Activated T-helper 1 cell treated with anti-CD3 and anti-CD28 coated beads, Interleukin-12 subunit alpha, Interleukin-12 subunit beta, Interleukin-2, Interleukin-4 antibody, amounts not matched to agents 30 ng/mL and 10 ng/mL and 1 ng/mL, durations not matched to agents 14 hours and 24 hours and 36 hours (primary cell): Measurements from ENCODE around the gene ZNG1A. TPM values are rescaled to one million over a fixed set of nuclear protein-coding genes. Genes with fewer than 3 reads are reported as not detected.
"Not testable (repeated sequence)": the region's sequence is repeated elsewhere in the genome, so short reads cannot be mapped to it uniquely, and the experiment has no call there.

Source experiments
- DNase-seq: peaks from one replicate; pipeline ENCODE4 v3.0.0; 2021; ENCODE audit warnings: low spot score
- H3K27ac Mint-ChIP-seq: one replicate; pipeline ENCODE4 v1.8.0; 2021; ENCODE audit warnings: mild to moderate bottlenecking, mixed read lengths
- H3K27me3 Mint-ChIP-seq: one replicate; pipeline ENCODE4 v1.8.0; 2022; ENCODE audit warnings: mild to moderate bottlenecking, moderate library complexity, mixed read lengths; ENCODE audit not compliant: insufficient read depth
- H3K36me3 Mint-ChIP-seq: one replicate; pipeline ENCODE4 v1.8.0; 2021; ENCODE audit warnings: low read depth, mixed read lengths
- H3K4me1 Mint-ChIP-seq: one replicate; pipeline ENCODE4 v1.8.0; 2021; ENCODE audit warnings: low read depth, mixed read lengths
- H3K4me3 Mint-ChIP-seq: one replicate; pipeline ENCODE4 v1.8.0; 2021; ENCODE audit warnings: mild to moderate bottlenecking, moderate library complexity, mixed read lengths
- H3K9me3 Mint-ChIP-seq: one replicate; pipeline ENCODE4 v1.8.0; 2021; ENCODE audit warnings: mixed read lengths
- intact Hi-C: fragments of 100-400 bp; cut with micrococcal nuclease; formaldehyde crosslinking; loops from one replicate; pipeline ENCODE4 v1.15.1; 2024
- total RNA-seq: library from RNA; stranded (reverse); gene quantifications from 2 replicates; pipeline ENCODE4 v1.2.3, GENCODE V29; 2022

ZNG1A gene
- total RNA-seq, result 26.8 and 30.4 TPM in 2 replicates

- not testable (repeated sequence) for H3K27me3 Mint-ChIP-seq, H3K36me3 Mint-ChIP-seq, H3K4me1 Mint-ChIP-seq, H3K9me3 Mint-ChIP-seq, DNase-seq
- H3K27ac Mint-ChIP-seq, result peak within 1 kb of the TSS; percentile 73
- peak within 1 kb of the TSS; percentile 83 for H3K4me3 Mint-ChIP-seq
- intact Hi-C loops, result loop anchor here (5.0 kb wide), 1 partner anchor 93 kb away; no protein-coding TSS in a partner anchor
These were observed at the start of gene ZNG1A for GRCh38 chr9:178970-179383. TSS of gene ZNG1A (minus strand) at chr9:179056. CDS start at chr9:178969, 87 bp downstream.

GRCh38 chr9:227860-228259 is 49.0 kb upstream of the ZNG1A start:
- Mint-ChIP-seq H3K4me3 (no peak overlapping the region), H3K36me3 (peaks cover 16% of the 10 kb centered on the region), H3K27me3 (no peaks in the 10 kb centered on the region), H3K9me3 (peaks cover 19% of the 10 kb centered on the region), H3K27ac (no peak overlapping the region), H3K4me1 (peaks cover 14% of the 10 kb centered on the region)
- DNase-seq, result no peak
- intact Hi-C loops, result no loop called here

DNA sequence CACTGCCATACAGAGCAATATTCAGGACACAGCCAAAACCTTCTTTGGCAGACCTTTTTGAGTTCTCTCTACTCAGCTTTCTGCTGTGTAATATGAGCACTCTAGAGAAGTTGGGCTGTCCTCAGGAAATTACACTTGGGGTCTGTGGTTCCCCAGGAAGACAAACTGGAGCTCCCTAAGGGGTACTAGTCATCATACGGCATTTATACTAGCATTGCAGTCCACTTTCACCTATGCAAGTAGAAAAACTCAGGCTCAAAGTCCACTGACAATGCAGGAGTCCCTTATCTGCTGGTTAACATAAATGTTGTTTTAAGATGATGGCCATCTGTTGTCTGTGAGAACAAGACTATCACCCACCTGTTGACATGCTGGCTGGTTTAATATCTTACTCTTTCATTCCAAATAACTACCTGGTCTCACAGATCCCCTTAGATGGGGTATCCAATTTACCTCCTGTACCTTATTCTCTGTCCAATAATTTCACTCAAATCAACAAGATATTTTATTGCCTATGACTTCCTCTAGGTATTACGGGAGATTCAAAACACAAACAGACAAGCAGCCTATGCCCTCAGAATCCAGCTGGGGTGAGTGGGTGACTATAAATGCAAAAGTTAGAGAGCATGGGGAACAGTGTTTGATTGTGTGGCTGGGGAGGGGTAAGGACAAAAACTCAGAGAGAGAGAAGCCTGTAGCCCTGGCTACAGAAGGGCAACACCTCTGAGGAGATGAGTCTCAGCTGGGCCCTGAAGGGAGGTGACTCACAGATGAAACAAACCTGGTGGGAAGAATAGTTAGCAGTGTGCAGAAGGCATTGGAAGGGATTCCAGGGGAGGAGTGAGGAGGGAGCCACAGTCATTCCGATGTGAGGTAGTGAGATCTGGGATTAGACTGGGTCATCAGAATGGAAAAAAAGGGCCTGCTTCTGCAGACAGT is 46.0 kb upstream of the ZNG1A start:
- no peaks in the 10 kb centered on the region for H3K27me3 Mint-ChIP-seq
- H3K9me3 Mint-ChIP-seq, result peaks cover 13% of the 10 kb centered on the region
- H3K4me1 Mint-ChIP-seq, result peaks cover 35% of the 10 kb centered on the region
- DNase-seq, result no peak
- H3K36me3 Mint-ChIP-seq, result peaks cover 13% of the 10 kb centered on the region
- intact Hi-C loops, result no loop called here
- peak overlapping the region; percentile 3 for H3K4me3 Mint-ChIP-seq
- no peak overlapping the region for H3K27ac Mint-ChIP-seq

DNA sequence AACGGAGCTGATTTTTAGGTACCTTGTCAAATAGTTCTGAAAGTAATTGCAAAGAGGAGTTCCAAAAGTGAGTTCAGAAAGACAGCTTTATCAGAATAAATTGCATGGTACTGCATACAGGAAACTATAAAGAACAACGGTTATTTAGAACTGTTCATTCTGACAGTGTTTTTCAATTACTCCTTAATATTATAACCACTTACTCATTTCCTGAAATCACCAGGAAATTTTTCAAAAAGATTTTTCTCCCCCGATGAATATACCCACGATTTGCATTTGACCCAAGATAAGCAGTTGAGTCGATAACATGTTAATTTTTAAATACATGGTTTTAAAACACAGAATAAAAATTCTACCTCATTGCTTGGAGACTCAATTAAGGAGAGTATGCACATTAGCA is 45.2 kb upstream of the ZNG1A start:
- Mint-ChIP-seq H3K36me3 (peaks cover 12% of the 10 kb centered on the region), H3K27me3 (no peaks in the 10 kb centered on the region), H3K4me1 (peaks cover 39% of the 10 kb centered on the region), H3K27ac (no peak overlapping the region), H3K4me3 (peak overlapping the region; percentile 3), H3K9me3 (peaks cover 6% of the 10 kb centered on the region)
- intact Hi-C loops, result no loop called here
- DNase-seq, result no peak

- H3K36me3 Mint-ChIP-seq, result peaks cover 10% of the 10 kb centered on the region
- H3K9me3 Mint-ChIP-seq, result peaks cover 5% of the 10 kb centered on the region
- H3K4me3 Mint-ChIP-seq, result no peak overlapping the region
- H3K27me3 Mint-ChIP-seq, result no peaks in the 10 kb centered on the region
- H3K4me1 Mint-ChIP-seq, result peaks cover 39% of the 10 kb centered on the region
- no peak for DNase-seq
- peak overlapping the region; percentile 49 for H3K27ac Mint-ChIP-seq
- intact Hi-C loops, result loop anchor here (2.0 kb wide), 1 partner anchor 14 kb away; no protein-coding TSS in a partner anchor
These were observed 44.3 kb upstream of the ZNG1A start for GRCh38 chr9:223152-223551.

GRCh38 chr9:221989-222776 is 43.3 kb upstream of the ZNG1A start:
- H3K27me3 Mint-ChIP-seq, result no peaks in the 10 kb centered on the region
- H3K36me3 Mint-ChIP-seq, result peaks cover 3% of the 10 kb centered on the region
- peaks cover 42% of the 10 kb centered on the region for H3K4me1 Mint-ChIP-seq
- H3K27ac Mint-ChIP-seq, result peak overlapping the region; percentile 73
- peak overlapping the region; percentile 2 for H3K4me3 Mint-ChIP-seq
- intact Hi-C loops, result loop anchor here (2.0 kb wide), 1 partner anchor 15 kb away; no protein-coding TSS in a partner anchor
- H3K9me3 Mint-ChIP-seq, result no peaks in the 10 kb centered on the region
- DNase-seq, result no peak

DNA sequence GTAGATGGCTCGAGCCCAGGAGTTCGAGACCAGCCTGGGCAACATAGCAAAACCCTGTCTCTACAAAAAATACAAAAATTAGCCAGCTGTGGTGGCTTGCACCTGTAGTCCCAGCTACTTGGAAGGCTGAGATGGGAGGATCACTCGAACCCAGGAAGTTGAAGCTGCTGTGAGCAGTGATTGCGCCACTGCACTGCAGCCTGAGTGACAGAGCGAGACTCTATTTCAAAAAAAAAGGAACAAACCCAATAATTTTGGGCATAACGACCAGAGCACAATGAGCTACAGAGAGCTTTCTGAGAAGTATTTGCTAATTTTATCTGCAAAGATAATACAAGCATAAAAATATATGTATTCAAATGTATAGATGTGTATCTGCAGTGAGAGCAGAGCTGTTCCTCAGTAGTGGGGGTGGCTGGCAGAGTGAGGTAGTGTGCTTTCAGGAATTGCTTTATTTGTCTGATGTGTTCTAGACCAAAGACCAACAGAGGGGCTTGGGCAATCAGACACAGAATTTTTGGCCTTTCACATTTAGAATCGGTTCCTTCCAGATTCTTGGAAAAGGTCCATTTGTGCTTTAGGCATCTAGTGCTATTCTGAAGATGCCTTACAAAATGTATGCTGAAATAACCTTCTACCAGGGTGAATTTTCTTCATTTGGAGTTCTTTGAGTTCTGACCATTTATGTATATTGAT is 41.0 kb upstream of the ZNG1A start:
- H3K9me3 Mint-ChIP-seq, result no peaks in the 10 kb centered on the region
- intact Hi-C loops, result no loop called here
- peaks cover 3% of the 10 kb centered on the region for H3K36me3 Mint-ChIP-seq
- H3K4me3 Mint-ChIP-seq, result peak overlapping the region; percentile 30
- no peak overlapping the region for H3K27ac Mint-ChIP-seq
- no peaks in the 10 kb centered on the region for H3K27me3 Mint-ChIP-seq
- DNase-seq, result no peak
- peaks cover 59% of the 10 kb centered on the region for H3K4me1 Mint-ChIP-seq

- H3K27me3 Mint-ChIP-seq, H3K27ac Mint-ChIP-seq, DNase-seq, intact Hi-C loops, H3K4me3 Mint-ChIP-seq, H3K9me3 Mint-ChIP-seq, H3K36me3 Mint-ChIP-seq: not testable (repeated sequence)
- H3K4me1 Mint-ChIP-seq, result peaks cover 55% of the 10 kb centered on the region
These were observed 40.2 kb upstream of the ZNG1A start for GRCh38 chr9:219036-219435.

DNA sequence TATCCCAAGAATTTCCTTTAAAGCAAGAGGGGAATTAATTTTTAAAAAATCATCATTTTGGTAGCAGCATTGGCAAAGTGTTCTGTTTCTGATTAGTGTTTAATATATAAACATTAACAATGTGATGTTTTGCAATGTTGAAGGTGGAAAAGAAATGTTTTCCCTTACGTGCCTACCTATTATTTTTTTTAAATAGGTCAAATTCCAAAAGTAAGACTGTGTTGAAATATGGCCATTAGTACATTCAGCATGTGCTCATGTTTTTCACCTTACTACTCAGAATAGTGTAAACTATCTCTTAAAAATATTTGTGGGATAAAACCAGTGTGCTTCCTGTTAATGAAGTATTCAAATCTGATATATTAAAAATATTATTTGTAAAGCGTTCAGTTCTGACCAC is 39.1 kb upstream of the ZNG1A start:
- H3K4me3 Mint-ChIP-seq, result no peak overlapping the region
- intact Hi-C loops, result no loop called here

DNA sequence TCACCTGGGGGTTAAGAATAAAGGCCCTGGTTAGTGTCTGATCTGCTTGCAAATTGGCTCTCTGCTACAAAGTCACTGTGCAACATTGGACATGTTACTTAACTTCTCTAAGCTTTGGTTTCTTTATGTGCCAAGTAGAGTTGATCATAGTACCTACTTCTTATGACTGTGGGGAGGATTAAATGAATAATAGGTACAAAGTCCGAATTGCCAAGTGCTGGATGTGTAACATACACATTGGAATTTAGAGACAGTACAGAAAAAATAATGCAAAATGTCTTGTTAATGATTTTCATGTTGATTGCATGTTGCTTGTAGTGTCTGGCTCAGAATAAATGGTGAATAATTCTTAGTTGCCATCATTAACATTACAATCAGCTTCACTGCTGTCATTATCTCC is 38.0 kb upstream of the ZNG1A start:
- Mint-ChIP-seq H3K9me3 (no peaks in the 10 kb centered on the region), H3K27me3 (no peaks in the 10 kb centered on the region), H3K4me1 (peaks cover 35% of the 10 kb centered on the region), H3K27ac (peak overlapping the region; percentile 12), H3K4me3 (peak overlapping the region; percentile 83), H3K36me3 (no peaks in the 10 kb centered on the region)
- intact Hi-C loops, result no loop called here
- DNase-seq, result no peak

More for the DNA sequence above, 39.1 kb upstream of the ZNG1A start:
- DNase-seq, result no peak
- Mint-ChIP-seq H3K4me1 (peaks cover 46% of the 10 kb centered on the region), H3K27me3 (no peaks in the 10 kb centered on the region), H3K9me3 (no peaks in the 10 kb centered on the region), H3K36me3 (no peaks in the 10 kb centered on the region), H3K27ac (no peak overlapping the region)

GRCh38 chr9:215631-216155 is 36.8 kb upstream of the ZNG1A start:
- H3K27ac Mint-ChIP-seq, result no peak overlapping the region
- no peaks in the 10 kb centered on the region for H3K9me3 Mint-ChIP-seq
- H3K4me3 Mint-ChIP-seq, result peak overlapping the region; percentile 83
- H3K4me1 Mint-ChIP-seq, result peaks cover 30% of the 10 kb centered on the region
- DNase-seq, result no peak
- no peaks in the 10 kb centered on the region for H3K27me3 Mint-ChIP-seq
- intact Hi-C loops, result loop anchor here (1.0 to 2.0 kb wide), 2 partner anchors 57 to 65 kb away; no protein-coding TSS in a partner anchor
- no peaks in the 10 kb centered on the region for H3K36me3 Mint-ChIP-seq
